Anterior cingulate cortex (tissue), 58 donors: ENCODE measurements around the gene BRAT1.
A peak's percentile ranks its signal among the peaks of the same experiment; 100 is the strongest.

Experiments used
- DNase-seq, 58 donors: peaks; one replicate each; lab custom pipeline; 2025; lab: John Stamatoyannopoulos, UW

BRAT1 gene

DNA sequence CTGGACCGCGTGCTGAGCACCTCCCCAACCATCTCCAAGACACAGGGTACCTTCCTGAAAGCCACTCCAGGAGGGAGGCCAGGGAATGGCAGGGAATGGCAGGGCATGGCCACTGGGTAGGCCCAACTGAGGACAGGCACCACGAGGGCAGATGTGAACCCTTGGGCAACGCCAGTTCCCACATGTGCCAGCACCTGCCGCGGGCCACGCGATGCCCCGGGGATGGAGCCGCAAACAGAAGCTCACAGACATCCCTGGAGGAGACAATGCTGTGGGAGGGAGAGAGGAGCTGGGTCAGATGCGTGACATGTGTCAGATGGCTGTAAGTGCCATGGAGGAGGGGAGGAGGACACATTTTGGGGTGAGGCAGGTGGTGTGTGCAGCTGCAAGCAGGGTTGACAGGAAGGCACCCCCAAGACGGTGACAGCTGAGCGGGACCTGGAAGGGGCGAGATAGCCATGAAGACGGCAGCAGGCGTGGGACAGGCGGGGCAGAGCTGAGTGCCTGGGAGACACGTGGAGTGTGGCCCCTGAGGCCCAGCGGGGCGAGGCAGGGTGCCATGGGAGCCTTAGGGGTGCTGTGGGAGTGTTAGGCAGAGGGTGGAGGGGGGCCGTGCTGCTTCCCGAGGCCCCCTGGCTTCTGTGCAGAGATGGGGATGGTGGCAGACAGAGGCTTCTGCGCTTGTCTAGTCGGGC lies 31.1 kb upstream of the BRAT1 start:
- no peak for DNase-seq

DNA sequence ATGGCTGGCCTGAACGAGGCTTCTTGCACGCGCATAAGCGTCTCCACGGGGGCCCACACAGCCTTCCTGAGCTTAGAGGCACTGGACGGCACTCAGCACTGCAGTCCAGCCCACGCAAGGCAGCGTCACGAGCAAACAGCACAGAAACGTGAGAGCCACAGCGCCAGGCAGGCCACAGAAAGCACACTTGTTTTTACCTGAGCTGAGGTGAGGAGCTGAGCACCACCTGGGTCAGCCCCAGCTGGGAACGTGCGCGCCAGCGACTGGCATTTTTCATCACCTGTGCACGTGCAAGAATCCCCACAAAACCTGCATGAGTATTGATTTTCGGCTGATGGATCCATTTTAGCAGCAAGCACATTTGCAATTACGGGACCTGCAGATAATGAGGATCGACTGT lies 30.1 kb upstream of the BRAT1 start:
- DNase-seq = no peak

DNA sequence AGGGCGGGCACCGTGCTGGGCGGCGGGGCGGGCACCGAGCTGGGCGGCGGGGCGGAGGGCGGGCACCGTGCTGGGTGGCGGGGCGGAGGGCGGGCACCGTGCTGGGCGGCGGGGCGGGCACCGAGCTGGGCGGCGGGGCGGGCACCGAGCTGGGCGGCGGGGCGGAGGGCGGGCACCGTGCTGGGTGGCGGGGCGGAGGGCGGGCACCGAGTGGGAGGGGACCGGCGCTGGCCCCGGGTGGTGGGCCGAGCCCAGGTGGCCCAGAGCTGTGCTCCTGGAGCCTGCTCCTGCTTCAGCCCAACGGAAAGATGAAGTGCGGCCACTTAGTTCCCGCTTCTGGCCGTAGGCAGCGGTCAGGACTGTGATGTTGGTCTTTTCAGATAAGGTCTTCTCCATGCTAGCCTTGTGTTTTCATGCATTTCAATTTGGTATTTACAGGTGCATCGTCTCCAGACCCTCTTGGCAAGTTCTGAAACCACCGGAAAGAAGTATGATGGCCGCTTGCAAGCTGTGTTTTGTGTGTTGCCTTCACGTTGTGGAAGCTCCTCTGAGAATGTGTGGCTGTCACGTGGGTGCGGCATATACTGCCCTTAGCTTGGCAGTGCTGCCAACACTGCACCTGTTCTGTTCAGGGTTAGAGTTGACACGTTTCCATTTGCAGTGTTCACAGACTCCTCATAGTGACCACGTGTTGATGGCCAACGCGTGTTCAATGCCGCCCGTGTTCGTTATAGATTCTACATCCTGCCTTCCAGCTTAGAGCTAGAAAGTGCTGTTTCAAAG lies 28.7 kb upstream of the BRAT1 start:
- no peak for DNase-seq

DNA sequence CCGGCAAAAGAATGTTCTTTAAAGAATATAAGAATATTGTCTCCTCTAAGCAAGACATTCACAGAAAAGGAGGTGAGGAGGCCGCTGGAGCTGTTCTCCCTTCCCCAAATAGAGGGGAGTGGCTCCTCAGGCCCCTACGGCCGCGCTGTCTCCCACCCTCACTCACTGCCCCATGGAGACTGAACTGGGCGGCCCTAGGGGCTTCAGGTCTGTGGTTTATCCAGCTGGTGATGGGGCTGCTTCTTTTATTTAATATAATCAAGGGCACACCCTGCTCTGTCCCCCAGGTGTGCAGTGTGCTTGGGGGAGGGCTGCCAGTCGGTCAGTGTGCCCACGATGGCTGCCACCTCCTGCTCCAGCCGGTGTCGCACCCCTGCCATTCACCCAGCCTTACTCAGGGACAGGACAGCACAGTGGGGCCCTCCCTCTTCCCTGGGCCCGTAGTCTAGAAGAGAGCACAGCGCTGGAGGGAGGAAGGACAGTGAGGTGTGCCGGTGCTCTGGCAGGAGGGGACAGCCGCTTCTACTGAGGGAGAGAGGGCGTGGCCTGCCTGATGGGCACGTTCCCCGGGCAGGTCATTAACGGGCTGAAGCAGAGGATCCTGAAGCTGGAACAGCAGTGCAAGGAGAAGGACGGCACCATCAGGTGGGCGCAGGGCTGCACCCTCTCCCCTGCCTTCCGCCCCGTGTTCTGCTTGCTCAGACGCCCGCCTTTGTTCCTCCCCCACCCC lies 26.8 kb upstream of the BRAT1 start:
- DNase-seq = no peak

DNA sequence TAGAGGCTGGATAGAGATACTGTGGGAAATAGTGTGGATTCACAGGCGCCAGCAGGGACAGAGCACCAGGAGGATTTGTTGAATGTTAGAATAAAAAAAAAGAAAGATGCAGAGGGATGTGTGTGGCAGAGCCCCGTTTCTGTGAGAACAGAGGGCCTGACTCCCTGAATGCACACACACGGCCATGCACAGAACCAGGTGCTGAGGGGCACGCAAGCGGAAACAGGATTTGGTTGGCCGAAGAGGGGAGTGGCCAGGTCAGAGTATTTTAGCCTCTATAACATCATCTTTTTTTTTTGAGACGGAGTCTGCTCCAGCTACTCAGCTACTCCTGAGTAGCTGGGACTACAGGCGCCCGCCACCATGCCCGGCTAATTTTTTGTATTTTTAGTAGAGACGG lies 25.3 kb upstream of the BRAT1 start:
- DNase-seq = no peak

DNA sequence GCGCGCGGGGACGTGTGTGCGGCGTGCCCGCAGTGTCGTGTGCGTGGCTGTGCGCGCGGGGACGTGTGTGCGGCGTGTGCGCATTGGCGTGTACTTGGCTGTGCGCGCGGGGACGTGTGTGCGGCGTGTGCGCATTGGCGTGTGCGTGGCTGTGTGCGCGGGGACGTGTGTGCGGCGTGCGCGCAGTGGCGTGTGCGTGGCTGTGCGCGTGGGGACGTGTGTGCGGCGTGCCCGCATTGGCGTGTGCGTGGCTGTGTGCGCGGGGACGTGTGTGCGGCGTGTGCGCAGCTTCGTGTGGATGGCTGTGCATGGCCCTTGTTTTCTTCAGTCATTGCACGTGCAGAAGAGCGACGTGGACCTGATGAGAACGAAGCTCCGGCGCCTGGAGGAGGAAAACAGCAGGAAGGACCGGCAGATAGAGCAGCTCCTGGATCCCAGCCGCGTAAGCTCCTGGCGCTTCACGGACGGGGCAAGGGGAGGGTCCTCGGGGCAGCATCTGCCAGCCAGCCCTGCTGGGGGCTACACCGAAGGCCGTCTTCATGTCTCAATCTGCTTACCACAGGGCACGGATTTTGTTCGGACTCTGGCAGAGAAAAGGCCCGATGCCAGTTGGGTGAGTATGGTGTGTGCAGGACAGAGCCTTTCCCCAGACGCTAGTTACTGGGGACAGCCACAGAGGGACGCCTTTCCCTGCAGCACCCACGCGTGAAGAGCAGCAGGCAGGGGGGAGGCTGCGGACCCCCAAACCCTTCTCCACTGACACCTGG lies 22.8 kb upstream of the BRAT1 start:
- DNase-seq = no peak

DNA sequence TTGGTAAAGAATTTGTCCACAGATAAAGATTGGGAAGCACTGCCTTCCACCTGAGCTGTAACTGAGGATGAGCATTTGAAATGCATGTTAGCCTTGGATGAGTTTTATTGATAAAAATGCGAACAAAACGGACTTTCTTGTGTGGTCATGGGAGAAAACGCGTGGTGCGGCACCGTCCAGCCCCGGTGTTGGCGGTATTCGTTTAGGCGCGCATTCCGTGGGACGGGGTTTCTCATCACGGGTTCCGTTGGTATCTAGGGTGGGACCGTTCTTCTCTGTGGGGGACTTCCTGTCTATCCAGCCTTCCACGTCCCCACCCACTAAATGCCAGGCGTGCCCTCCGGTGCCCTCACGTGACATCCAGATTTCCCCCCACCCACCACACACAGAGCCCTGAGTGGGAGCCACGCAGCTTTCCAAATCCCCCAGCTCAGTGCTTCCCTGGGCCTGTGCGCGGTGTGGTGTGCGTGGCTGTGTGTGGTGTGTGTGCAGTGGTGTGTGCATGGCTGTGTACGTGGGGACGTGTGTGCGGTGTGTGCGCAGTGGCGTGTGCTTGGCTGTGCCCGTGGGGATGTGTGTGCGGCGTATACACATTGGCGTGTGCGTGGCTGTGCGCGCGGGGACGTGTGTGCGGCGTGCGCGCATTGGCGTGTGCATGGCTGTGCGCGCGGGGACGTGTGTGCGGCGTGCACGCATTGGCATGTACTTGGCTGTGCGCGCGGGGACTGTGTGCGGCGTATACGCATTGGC lies 21.6 kb upstream of the BRAT1 start:
- no peak for DNase-seq

DNA sequence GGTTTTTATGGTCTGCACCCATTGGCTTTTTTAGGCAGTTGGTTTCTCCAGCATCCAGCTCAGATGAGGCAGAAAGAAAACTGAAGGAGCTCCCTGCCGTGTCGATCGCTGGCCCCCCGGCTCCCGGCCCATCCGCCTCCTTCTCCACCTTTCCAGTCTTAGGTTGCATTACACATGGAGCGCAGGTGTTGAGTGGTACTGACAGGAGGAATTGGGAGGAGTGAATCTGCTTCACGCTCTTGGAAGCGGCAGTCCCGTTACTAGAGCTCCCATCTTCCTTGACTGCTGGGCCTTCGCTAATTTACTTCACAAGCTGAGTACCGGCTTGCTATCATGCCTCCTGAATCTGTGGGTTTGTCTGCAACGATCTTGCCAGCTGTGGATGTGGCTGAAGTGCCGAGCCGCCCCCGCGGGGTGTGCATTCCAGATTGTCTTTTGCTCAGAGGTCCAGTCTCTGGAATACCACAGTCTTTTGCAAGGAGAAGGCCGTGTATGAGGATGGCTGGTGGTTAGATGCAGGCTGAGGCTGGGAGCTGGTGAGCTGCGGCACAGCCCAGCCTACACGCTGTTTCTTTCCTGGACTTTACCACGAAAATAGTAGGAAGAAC lies 20.5 kb upstream of the BRAT1 start:
- peak in 9 of 58 donors; percentile 8 to 54 (median 31) for DNase-seq

DNA sequence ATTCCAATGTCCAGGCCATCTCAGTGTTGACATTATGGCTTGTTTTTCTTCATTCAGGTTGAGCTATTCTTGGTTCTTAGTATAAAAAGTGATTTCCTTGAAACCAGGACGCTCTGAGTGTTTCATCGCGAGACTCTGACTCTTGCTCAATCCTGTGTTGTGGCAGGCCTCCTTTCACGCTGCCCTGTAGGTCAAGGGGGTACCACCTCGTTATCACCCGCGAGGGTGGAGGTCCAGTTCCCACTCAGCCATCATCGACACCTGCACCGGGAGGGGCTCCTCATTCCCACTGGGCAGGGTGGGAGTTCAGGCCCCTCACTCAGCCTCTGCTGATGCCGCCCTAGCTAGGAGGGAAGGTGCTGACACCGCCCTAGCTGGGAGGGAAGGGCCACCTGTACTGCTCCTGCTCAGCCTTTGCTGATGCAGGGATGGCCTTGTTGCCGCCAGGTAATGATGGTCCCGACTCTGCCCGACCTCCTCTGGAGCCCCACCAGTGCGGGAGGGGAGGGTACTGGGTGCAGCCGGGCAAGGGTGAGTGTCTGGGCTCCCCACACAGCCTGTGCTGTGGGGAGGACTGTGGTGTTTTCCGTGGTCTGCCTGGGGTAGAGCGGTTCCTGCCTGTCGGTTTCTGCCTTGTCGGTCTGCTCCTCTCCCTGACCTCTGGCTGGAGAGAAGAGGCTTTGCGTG lies 19.9 kb upstream of the BRAT1 start:
- DNase-seq = no peak

DNA sequence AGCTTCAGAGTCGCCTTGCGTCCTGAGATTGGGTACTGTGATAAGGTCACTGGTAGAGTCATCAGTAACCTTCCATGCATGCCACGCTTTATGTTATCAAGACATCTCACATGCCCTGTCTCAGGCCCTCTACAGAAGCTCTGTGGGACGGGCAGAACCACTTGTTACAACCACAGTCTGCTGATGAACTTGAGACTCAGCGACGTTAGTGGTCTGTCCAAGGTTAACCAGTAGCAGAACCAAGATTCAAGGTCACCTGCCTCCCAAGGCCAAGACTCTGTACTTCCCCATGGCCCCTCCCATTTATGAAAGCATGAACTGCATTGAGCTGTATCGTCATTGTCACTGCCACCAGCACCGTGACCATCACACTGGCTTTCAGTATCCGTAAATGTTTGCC lies 18.4 kb upstream of the BRAT1 start:
- DNase-seq = no peak

DNA sequence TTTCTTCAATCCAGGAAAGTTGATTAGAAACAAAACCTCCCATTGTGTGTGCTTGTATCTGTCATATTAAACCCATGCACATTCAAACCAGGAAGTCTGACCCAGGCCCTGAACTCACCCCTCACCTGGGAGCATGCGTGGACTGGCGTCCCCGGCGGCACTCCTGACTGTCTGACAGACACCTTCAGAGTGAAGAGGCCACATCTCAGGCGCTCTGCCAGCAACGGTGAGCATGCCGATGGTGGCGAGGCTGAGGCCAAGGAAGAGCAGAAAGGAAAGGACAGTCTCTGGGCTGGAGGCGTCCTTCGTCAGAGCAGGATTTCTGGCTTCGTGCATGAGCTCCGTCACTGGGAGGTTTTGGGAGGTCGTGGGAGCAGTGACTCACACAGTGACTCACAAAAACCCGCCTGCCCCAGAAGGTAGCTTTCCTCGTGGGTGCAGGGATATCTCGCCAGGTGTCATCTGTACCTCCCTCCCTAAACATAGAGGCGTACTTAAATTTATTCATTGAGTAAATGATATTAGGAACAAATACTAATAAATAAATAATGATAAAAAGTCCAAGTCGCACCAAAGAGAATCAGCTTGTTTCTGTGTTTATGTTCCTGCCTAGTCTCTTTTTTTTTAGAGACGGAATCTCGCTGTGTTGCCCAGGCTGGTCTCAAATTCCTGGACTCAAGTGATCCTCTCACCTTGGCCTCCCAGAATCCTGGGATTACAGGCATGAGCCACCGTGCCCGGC lies 16.9 kb upstream of the BRAT1 start:
- DNase-seq = peak in 1 of 58 donors; percentile 47

DNA sequence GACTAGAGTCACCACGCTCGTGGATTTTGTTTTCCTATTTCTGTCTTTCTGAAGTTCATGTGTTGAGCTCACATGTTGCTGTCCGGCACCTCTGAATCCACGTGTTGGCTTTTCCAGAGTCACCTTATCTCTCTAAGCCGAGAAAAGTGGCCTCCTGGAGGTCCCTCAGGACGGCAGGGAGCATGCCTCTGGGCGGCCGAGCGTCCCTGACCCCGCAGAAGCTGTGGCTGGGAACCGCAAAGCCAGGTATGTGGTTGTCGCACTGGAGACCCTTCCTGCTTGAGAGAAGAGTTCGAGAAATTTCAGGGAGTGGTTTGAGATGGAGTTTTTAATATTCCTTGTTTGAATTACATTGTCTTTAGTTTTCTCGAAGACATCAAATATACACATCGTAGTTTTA lies 16.1 kb upstream of the BRAT1 start:
- no peak for DNase-seq

DNA sequence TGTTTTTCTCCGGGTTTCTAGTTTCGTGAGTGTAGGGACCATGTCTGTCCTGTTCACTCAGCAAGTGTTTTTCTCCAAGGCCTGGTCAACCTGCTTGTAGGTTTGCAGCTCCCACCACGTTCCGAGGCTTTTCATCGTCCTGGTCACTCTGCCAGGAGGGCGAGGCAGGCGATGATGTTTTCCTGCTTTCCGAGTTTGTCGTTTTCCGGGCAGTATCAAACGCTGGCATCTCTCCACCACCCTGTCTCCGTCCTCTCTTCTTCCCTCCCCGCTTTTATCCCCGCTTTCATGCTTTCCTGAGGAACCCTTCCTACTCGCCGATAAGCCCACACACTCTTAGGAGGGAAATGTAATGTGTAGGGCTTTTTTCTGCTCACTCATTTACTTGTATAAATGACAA lies 14.7 kb upstream of the BRAT1 start:
- no peak for DNase-seq

DNA sequence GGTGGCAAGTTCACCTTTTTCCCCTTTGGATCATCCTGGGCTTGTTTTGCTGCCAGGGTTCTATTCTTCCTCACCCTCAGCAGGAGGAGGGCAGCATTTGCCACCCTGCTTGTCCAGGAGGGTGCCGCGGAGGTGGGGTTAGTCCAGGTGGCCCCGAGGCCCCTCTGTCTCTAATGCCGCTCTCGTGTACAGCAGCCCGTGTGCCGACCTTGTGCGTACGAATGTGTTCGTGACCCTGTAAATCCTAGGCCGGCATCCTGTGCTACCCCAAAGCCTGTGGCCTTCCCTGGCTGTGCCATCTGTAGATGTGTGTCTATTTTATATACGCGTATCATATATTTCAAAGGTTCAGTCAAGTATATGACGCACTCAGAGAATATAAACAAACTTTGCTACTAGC lies 14.1 kb upstream of the BRAT1 start:
- no peak for DNase-seq

DNA sequence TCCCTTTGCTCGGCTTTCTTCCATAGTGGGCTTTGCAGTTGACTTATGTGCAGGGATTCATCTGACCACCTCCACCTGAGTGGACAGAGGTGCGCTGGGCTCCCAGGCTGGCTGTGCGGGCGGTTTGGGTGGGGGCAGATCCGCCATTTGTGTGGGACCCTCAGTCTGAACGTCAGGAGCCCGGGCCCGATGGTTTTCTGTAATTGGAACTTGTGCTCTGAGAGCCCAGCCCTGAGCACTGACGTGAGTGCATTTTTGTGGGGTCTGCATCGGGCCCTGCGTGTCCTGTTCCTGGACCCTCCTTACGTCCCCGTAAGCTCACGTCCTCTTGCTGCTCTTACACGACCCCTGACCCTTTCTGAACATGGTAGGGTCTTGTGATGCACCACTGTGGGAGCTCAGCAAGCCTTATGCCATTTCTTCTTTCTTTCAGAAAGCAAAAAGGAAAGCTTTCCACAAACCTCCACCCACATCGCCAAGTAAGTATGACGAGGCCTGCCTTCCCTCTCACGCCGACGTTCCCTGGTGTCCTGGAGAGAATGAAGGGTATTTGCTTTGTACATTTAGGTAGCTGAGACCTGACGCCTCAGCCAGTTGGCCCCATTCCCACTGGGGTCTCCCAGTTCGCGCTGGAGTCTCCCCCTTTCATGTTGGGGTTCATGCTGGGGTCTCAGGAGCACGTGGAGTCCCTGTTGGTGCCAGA lies 13.3 kb upstream of the BRAT1 start:
- peak in 4 of 58 donors; percentile 12 to 15 (median 14) for DNase-seq

DNA sequence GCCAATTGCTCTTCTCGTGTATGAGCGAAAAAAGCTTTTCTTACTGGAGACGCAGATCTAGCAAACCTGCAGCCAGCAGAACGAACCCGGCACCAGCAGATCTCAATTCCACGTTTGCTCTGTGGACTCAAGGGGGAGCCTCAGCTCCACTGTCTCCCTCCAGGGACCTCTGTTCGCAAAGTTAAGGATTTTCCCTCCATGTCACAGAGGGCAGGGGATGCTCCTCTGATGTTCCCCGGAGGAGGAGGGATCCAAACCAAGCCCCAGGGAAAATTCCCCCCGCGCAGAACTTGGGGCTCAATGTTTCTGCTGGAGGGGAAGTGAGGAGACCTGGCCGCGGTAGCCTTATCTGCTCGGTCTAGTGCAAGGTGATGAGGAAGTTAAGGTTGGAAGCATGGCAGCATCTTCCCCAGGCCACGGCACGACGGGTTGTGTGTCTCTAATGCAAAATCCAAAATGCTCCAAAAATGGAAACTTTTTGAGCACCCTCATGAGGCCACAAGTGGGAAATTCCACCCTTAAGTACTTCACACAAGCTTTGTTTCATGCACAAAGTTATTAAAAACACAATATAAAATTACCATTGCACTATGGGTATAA lies 12.5 kb upstream of the BRAT1 start:
- peak in 46 of 58 donors; percentile 11 to 75 (median 36) for DNase-seq
